Measurements from ENCODE around the gene MATN1. TPM values are rescaled to one million over a fixed set of nuclear protein-coding genes. Genes with fewer than 3 reads are reported as not detected.
A peak's percentile ranks its signal among the peaks of the same experiment; 100 is the strongest.

MATN1 gene
- total and polyA plus RNA-seq, 2 of the 4 experiments (the other 2 are of a cell fraction) = 0.27 TPM; not detected in 1

DNA sequence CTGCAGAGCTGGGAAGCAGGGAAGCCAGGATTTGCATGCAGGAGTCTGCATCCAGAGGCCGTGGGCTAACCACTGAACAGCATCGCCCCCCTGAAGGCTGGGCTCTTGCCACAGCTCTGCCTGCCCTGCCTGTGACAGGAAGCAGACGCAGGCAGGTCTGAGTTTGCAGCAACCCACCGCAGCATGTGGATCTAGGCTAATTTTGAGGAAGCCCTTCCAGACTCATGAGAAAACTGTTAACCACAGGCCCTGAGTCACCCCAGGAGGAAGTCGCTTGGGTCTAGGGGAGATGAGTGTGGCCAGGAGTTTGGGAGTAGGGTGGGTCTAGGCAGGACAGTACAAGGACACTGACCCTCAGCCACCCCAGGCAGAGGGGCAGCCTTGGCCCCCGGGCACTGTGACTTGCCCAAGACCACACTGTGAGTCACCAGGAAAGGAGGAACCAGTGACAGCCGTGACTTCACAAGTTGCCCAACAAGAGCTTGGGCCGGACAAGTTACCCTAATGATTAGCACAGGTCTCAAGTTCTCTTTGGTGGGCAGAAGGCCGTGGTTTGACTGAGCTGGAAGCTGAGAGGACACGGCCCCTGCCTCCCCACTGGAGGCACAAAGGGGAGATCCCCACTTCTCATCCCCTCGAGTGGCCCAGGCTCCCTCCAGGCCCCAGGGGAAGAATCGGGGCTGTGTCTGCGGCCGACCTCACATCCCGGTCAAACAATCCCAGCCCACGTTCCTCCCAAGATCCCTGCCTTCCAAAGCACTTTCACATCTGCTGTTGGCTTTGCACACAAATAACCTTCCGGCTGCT lies 33.4 kb upstream of the MATN1 start:
- Histone ChIP-seq H3K36me3 (ENCODE audit: control insufficient read depth, insufficient read depth, low read length) (no peaks in the 10 kb centered on the region), H4K8ac (ENCODE audit: low read depth in 2 of 2, low read length in 2 of 2) (no peak overlapping the region), H3K4me2 (ENCODE audit: low read depth, low read length) (no peak overlapping the region), H3K79me1 (ENCODE audit: low read depth in 1 of 2, low read length in 2 of 2) (no peaks in the 10 kb centered on the region), H3K9me1 (ENCODE audit: insufficient read depth, low read length) (peaks cover 7% of the 10 kb centered on the region; the same call in 1 of the 2 replicates), H4K5ac (ENCODE audit: low read depth, low read length) (no peak overlapping the region), H3K4me1 (ENCODE audit: control insufficient read depth, insufficient read depth, low read length) (peaks cover 6% of the 10 kb centered on the region), H3K56ac (ENCODE audit: extremely low read depth, insufficient read depth, low read length) (no peak overlapping the region), H3K4me3 (ENCODE audit: insufficient read depth, low read depth, low read length) (no peak overlapping the region), H3K23ac (ENCODE audit: low read depth, low read length) (no peak overlapping the region), H2AK9ac (replicated peaks; ENCODE audit: low read depth, low read length, poor library complexity) (peak overlapping the region; percentile 79), H3K18ac (ENCODE audit: low read depth, low read length) (no peak overlapping the region), H4K91ac (ENCODE audit: insufficient read depth, low read depth, low read length) (0 out of 2 replicates have a peak overlapping the region, but pooled peaks have one; percentile 1), H2AK5ac (ENCODE audit: low read depth, low read length) (peak overlapping the region; percentile 65; the same call in 1 of the 2 replicates), H2AFZ (replicated peaks; ENCODE audit: low read length, poor library complexity) (peak overlapping the region; percentile 74), H2BK15ac (ENCODE audit: low read depth, low read length) (0 out of 3 replicates have a peak overlapping the region, but pooled peaks have one; percentile 9), H3K27me3 (ENCODE audit: control insufficient read depth, insufficient read depth, low read length) (peaks cover 9% of the 10 kb centered on the region), H2BK20ac (ENCODE audit: low read depth, low read length) (no peak overlapping the region), H3K9me3 (ENCODE audit: control insufficient read depth, insufficient read depth, low read length) (no peaks in the 10 kb centered on the region; the same call in 1 of the 2 replicates), H3K9ac (ENCODE audit: low read depth, low read length) (no peak overlapping the region), H2BK120ac (ENCODE audit: low read depth, low read length) (peak overlapping the region; percentile 2), H4K20me1 (ENCODE audit: insufficient read depth, low read length) (no peaks in the 10 kb centered on the region; the same call in 1 of the 2 replicates), H3K4ac (ENCODE audit: low read depth, low read length) (peak overlapping the region; percentile 53), H3K27ac (ENCODE audit: insufficient read depth, low read length) (no peak overlapping the region), H2BK5ac (ENCODE audit: low read depth, low read length, poor library complexity, severe bottlenecking) (no peak overlapping the region), H3K14ac (replicated peaks; ENCODE audit: low read depth, low read length) (no peak overlapping the region)
- in situ Hi-C loops (cut with MboI; ENCODE audit: low sequenced_read_pairs) = no loop called here
- POLR2A ChIA-PET (ENCODE audit: unreplicated experiment) = interaction anchor here (0.5 kb wide), 1 partner anchor 13 kb away, joined by 4 read pairs; no protein-coding TSS in a partner anchor
- dilution Hi-C loops (cut with HindIII; ENCODE audit: low sequenced_read_pairs, unreplicated experiment) = no loop called here
- intact Hi-C loops (cut with micrococcal nuclease) = no loop called here
- DNase-seq = peak; percentile 82
- CTCF ChIA-PET = no interaction called here
- peak; percentile 80 for ATAC-seq (ENCODE audit: low read depth)
- 53% methylated on average over 8 of the region's 17 CpGs; no CpG with 5 or more reads in 1 of the 2 experiments for WGBS, 2 experiments (ENCODE audit: extremely low coverage in 2 of 2, insufficient read length in 1 of 2)
- BruUV-seq (replicated peaks) = no TSS peak
- TF ChIP-seq MAFK (IDR thresholded peaks at IDR 0.05; ENCODE audit: low read depth, low read length) (no peak), MXI1 (IDR thresholded peaks at IDR 0.05; ENCODE audit: borderline replicate concordance, low read depth, low read length) (peak; percentile 61; the same call in 1 of the 2 replicates), RCOR1 (IDR thresholded peaks at IDR 0.05; ENCODE audit: insufficient replicate concordance, low read length) (no peak), SMC3 (IDR thresholded peaks at IDR 0.05; ENCODE audit: low read depth, low read length) (no peak), RAD21 (IDR thresholded peaks at IDR 0.05; ENCODE audit: low read length) (no peak), CEBPB (IDR thresholded peaks at IDR 0.05; ENCODE audit: low read depth, low read length) (peak; percentile 70), NFE2L2 (IDR thresholded peaks at IDR 0.05; ENCODE audit: low read depth, low read length) (no peak), BHLHE40 (IDR thresholded peaks at IDR 0.05; ENCODE audit: low read depth, low read length) (no peak), MAZ (IDR thresholded peaks at IDR 0.05; ENCODE audit: borderline replicate concordance, low read depth, low read length) (peak; percentile 19; the same call in 1 of the 2 replicates), POLR2A (IDR thresholded peaks at IDR 0.05; ENCODE audit: low read depth, low read length) (no peak), CHD1 (IDR thresholded peaks at IDR 0.05; ENCODE audit: low read depth, low read length) (no peak)
- TF ChIP-seq, protein P1, sequence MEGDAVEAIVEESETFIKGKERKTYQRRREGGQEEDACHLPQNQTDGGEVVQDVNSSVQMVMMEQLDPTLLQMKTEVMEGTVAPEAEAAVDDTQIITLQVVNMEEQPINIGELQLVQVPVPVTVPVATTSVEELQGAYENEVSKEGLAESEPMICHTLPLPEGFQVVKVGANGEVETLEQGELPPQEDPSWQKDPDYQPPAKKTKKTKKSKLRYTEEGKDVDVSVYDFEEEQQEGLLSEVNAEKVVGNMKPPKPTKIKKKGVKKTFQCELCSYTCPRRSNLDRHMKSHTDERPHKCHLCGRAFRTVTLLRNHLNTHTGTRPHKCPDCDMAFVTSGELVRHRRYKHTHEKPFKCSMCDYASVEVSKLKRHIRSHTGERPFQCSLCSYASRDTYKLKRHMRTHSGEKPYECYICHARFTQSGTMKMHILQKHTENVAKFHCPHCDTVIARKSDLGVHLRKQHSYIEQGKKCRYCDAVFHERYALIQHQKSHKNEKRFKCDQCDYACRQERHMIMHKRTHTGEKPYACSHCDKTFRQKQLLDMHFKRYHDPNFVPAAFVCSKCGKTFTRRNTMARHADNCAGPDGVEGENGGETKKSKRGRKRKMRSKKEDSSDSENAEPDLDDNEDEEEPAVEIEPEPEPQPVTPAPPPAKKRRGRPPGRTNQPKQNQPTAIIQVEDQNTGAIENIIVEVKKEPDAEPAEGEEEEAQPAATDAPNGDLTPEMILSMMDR (conservative IDR thresholded peaks at IDR 0.05; ENCODE audit: low read depth, low read length) = no peak
- TF ChIP-seq, protein P2, sequence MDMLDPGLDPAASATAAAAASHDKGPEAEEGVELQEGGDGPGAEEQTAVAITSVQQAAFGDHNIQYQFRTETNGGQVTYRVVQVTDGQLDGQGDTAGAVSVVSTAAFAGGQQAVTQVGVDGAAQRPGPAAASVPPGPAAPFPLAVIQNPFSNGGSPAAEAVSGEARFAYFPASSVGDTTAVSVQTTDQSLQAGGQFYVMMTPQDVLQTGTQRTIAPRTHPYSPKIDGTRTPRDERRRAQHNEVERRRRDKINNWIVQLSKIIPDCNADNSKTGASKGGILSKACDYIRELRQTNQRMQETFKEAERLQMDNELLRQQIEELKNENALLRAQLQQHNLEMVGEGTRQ (IDR thresholded peaks at IDR 0.05; ENCODE audit: low read depth, low read length) = no peak
- TF ChIP-seq, protein P3, sequence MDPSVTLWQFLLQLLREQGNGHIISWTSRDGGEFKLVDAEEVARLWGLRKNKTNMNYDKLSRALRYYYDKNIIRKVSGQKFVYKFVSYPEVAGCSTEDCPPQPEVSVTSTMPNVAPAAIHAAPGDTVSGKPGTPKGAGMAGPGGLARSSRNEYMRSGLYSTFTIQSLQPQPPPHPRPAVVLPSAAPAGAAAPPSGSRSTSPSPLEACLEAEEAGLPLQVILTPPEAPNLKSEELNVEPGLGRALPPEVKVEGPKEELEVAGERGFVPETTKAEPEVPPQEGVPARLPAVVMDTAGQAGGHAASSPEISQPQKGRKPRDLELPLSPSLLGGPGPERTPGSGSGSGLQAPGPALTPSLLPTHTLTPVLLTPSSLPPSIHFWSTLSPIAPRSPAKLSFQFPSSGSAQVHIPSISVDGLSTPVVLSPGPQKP (IDR thresholded peaks at IDR 0.05; ENCODE audit: borderline replicate concordance, low read depth, low read length) = no peak

Data from IMR-90 (cell line).